ENCODE results near the gene POTEF.
"Not testable (repeated sequence)": the region's sequence is repeated elsewhere in the genome, so short reads cannot be mapped to it uniquely, and the experiment has no call there.

POTEF gene

DNA sequence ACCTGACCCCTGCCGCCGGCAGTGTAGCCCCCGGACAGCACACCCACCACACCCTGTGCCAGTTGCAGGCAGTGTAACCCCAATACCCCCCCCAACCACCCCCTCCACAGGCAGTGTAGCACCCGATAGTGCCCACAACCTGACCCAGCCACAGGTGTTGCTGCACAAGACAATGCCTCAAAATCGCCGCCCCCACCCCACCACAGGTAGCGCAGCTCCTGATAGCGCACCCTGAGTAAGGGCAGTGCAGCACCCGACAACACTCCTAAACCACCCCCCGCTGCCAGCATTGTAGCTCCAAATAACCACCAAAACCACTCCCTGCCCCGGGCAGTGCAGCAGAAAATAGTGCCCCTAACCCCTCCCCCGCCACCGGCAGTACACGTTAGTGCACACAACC lies 558 bp downstream of the POTEF start:
- not testable (repeated sequence) for DNase-seq (ENCODE audit: low read depth)

DNA sequence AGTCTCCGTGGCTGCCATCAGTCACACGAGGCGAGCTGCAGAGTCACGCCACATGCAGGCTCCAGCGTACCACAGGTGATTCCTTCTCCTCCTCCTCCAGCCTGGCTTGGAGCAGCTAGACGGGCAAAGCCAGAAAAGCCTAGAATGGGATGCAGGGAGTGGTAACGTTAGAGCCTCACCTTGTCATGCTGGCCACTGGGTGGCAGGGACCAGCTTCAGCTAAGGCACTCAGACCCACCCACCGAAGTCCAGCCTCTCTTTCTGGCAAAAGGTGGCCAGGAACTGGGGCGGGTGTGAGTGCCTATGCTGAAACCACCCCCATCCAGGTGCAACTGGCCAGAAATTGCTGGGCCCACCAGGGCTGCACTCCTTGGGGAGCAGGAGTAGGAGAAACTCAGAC lies 1.3 kb downstream of the POTEF start:
- not testable (repeated sequence) for DNase-seq (ENCODE audit: low read depth)

DNA sequence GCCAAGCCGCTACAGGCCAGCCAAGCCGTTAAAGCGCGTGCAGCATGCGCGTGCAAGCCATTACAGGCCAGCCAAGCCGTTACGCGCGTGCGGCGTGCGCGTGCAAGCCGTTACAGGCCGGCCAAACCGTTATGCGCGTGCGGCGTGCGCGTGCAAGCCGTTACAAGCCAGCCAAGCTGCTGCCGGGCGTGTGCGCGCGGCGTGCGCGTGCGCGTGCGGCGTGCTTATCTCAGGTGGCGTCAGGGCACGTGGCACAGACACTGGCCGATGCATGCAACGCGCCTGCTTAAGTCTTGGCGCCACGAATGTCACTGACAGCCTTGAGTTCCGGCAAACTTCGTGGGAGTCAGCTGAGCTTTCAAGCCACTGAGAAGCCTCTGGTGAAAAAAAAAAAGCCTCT lies 8.1 kb downstream of the POTEF start:
- not testable (repeated sequence) for DNase-seq (ENCODE audit: low read depth)

DNA sequence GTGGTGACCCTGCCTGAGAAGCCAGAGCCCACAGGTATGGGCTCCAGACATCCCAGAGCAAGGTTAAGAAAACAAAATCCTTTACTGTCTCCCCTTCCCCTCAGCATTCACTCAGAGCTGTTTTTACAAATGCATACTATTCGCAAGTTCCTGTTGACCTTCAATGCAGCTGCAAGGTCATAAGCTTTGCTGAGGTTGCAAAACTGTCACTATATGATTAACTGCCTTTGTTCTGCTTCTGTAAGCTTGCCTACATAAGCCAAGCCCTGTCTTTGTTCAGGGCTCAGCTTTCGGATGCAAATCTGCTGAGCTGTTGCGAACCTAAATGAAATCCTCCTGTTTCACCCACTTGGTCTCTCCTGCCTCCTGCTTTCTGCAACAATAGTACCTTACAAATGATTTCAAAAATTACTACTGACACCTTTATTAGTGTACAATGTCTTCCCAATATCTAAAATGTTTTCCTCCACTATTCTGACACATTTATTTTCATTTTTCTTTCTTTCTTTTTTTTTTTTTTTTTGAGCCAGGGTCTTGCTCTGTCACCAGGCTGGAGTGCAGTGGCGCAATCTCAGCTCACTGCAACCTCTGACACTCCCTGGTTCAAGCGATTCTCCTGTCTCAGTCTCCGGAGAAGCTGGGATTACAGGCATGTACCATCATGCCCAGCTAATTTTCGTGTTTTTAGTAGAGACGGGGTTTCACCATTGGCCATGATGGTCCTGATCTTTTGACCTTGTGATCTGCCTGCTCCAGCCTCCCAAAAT lies 26.2 kb downstream of the POTEF start:
- not testable (repeated sequence) for DNase-seq (ENCODE audit: low read depth)

DNA sequence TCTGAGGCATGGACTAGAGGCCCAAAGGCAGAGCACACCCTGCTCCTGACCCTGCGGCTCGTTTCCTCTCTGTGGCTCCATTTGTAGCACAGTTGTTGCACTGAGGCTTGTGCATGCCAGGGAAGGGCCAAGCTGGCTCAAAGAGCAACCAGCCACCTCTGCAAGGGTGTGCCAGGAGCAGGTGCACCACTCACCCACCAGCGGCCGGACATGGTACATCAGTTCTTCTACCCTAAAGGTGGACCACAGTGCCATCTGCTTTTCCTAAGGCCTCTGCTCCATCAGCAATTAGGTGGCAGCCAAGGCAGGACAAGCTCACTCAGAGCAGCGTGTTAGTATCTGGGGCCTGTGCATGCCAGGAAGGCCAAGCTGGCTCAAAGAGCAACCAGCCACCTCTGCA lies 66.4 kb downstream of the POTEF start:
- DNase-seq (ENCODE audit: low read depth) = not testable (repeated sequence)

DNA sequence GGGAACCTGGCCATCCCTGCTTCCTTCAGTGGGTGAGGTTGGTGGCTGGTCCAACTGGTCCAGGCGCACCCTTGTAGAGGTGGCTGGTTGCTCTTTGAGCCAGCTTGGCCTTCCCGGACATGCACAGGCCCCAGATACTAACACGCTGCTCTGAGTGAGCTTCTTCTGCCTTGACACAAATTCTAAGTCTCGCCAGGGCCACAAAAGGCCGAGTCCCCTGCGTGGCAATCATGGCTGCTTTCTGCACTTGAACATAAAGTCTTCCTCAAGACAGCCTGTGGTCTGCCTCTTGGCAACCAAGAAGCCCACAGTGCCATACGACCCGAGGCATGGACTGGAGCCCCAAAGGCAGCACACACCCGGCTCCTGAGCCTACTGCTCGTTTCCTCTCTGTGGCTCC lies 69.0 kb downstream of the POTEF start:
- not testable (repeated sequence) for DNase-seq (ENCODE audit: low read depth)

DNA sequence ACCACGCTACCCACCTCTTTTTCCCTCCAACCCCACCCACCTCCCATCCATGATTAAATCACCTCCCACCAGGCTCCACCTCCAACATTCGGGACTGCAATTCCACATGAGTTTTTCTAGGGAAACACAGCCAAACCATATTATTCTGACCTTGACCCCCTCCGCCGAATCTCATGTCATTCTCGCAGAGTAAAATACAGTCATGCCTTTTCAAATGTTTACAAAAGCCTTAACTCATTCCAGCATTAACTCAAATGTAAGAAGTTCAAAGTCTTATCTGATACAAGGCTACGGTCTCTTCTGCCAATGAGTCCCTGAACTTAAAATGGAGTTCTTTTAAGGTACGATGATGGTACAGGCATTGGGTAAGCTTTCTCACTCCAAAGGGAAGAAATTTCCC lies 72.7 kb downstream of the POTEF start:
- not testable (repeated sequence) for DNase-seq (ENCODE audit: low read depth)

DNA sequence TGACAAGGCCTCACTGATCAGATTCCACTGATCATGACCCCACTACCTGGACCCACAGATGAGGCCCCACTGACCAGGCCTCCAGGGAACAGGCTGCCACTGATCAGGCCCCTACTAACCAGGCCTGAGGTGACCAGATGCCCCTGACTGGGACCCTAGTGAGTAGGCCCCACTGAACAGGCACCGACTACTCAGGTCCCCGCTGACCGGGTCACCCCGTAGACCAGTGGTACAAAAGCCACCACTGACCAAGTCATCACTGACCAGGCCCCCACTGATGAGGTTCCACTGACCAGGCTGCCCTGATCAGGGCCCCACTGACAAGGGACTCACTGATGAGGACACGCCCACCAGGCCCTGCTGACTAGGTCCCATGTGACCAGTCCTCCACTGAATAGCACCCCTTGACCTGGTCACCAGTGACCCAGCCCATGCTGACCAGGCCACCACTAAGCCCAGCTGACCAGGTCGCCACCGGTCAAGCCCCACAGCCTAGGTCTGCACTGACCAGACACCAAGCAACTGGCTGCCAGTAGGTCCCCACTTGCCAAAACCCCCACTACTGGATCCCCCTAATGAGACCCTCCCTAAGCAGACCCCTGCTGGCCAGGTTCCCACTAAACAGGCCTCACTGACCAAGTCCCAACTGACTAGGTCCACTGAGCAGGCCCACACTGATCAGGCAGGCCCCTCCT lies 75.7 kb downstream of the POTEF start:
- DNase-seq (ENCODE audit: low read depth) = not testable (repeated sequence)

DNA sequence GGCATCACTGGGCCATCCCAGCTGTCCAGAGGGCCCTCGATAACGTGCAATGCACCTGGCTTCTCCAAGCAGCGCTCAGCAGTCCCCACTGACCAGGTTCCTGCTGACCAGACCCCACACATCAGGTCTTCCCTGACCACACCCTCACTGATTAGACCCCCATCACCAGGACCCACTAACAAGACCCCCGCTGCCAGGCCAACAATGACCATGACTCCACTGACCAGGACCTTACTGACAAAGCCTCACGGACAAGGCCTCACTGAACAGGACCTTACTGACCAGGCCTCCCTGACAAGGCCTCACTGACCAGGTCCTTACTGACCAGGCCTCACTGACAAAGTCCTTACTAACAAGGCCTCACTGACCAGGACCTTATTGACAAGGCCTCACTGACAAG lies 76.6 kb downstream of the POTEF start:
- DNase-seq (ENCODE audit: low read depth) = not testable (repeated sequence)

DNA sequence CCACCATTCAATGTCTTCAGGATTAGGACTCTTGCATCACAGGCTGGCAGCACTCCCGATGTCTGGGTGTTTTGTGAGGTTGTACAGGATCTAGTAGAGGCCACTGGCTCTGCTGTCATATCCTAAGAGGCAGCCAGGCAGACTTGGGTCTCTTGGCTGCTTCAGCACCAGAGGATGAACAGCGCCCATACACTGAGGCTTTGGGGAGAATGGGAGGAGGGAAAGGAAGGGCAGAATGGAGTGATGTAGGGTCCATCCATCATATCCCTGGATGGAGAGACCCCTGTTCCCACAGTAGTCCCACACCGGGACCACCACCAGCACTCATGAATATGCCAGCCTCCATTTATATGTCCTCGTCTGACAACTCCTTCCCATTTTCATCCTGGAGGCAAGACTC lies 80.6 kb downstream of the POTEF start:
- DNase-seq (ENCODE audit: low read depth) = not testable (repeated sequence)

DNA sequence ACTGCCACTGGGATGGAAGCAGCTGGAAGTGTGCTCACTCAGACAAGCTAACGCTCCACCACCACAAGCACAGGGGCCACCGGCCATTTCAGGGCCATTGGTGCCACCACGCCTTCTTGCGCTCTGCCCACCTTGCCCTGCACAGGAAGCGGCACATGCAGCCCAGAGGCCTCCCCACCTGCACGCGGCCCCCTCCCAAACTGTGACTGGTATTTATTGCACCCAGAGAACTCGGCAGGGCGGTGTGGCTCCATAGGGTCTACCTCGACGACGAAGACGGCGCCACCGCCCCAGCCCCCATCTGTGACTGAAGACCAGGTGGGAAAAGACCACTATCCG lies 90.8 kb downstream of the POTEF start:
- DNase-seq (ENCODE audit: low read depth) = not testable (repeated sequence)

DNA sequence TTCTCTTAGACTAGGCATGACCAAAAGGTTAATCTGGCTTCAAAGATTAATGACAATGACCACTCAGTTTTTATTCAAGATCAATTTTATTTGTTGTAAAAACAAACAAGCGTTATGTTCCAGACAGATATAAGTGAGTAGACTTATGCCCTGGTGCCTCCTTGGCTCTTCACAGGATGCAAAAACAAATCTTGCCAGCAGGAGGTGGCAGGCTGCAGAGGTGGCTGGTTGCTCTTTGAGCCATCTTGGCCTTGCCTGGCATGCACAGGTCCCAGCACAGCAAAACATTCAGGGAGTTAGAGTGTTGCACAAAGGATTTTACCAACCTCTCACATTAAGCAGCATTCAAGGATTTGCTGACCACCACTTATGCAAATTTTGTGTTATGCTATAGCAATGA lies 103.1 kb downstream of the POTEF start:
- DNase-seq (ENCODE audit: low read depth) = not testable (repeated sequence)
